ENCODE results near the gene TTLL13. TPM values are rescaled to one million over a fixed set of nuclear protein-coding genes. Genes with fewer than 3 reads are reported as not detected.
A peak's percentile ranks its signal among the peaks of the same experiment; 100 is the strongest.

The TTLL13 gene
- total and polyA plus RNA-seq, 10 donors = 0.03 to 1.8 (median 0.17) TPM; not detected in 3

DNA sequence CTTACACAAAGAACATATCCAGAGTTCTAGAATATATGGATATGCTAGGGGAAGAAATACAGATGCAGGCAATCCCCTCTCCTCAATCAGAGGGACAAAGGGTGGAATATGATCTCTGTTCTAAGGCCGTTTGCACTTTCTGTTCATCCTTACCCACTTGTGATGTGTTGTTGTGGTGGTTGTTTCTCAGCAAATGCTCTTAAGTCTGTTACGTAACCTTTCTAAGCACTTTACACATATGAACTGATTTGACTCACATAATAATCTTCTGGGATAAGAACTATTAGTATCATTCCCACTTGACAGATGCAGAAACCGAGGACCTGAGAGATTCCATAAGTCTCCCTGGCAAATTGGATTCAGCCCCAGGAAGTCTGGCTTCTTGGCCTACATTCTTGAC, 56.6 kb downstream of the TTLL13 start:
- H3K9me3 ChIP-seq = no peaks in the 10 kb centered on the region
- peaks cover 0 to 39% (median 24%) of the 10 kb centered on the region in 6 donors for H3K4me1 ChIP-seq
- H3K27ac ChIP-seq = peak overlapping the region in 7 of 8 donors; percentile 37 to 60 (median 53)
- DNase-seq = no peak
- intact Hi-C loops (cut with DNase I; ENCODE audit: low total_unique reads) = no loop called here
- WGBS, 5 donors = 61 to 72% (median 64%) methylated on average over 3 of the region's 3 CpGs
- TF ChIP-seq POLR2A (IDR thresholded peaks at IDR 0.05) (no peak), POLR2AphosphoS5 (IDR thresholded peaks at IDR 0.05) (no peak)
- TF ChIP-seq, protein P1, sequence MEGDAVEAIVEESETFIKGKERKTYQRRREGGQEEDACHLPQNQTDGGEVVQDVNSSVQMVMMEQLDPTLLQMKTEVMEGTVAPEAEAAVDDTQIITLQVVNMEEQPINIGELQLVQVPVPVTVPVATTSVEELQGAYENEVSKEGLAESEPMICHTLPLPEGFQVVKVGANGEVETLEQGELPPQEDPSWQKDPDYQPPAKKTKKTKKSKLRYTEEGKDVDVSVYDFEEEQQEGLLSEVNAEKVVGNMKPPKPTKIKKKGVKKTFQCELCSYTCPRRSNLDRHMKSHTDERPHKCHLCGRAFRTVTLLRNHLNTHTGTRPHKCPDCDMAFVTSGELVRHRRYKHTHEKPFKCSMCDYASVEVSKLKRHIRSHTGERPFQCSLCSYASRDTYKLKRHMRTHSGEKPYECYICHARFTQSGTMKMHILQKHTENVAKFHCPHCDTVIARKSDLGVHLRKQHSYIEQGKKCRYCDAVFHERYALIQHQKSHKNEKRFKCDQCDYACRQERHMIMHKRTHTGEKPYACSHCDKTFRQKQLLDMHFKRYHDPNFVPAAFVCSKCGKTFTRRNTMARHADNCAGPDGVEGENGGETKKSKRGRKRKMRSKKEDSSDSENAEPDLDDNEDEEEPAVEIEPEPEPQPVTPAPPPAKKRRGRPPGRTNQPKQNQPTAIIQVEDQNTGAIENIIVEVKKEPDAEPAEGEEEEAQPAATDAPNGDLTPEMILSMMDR (IDR thresholded peaks at IDR 0.05 in 8 of 11, conservative IDR thresholded peaks at IDR 0.05 in 3 of 11) = no peak
- no peak overlapping the region for H3K4me3 ChIP-seq
- no peaks in the 10 kb centered on the region for H3K36me3 ChIP-seq
- H3K27me3 ChIP-seq (replicated peaks in 1 of 7) = no peaks in the 10 kb centered on the region

DNA sequence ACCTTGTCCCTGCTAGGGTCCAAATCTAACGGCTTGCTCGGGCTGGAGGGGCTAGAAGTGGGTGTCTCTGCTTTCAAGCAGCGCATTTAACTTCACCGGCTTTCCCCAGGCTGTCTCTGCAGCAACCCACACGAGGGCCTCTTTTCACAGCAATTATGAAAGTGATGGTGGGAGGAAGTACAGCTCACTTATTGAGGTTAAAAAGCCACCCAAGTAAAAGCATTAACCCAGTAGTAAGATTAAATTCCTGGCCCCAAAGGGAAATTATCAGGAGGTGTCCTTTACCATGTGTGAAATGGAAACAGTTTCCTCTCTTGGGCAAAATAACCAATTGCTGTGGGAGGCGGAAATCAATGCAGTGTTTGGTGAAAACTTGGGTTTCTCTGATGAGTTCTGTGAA, 57.2 kb downstream of the TTLL13 start:
- intact Hi-C loops (cut with DNase I; ENCODE audit: low total_unique reads) = no loop called here
- H3K4me3 ChIP-seq = no peak overlapping the region
- H3K27me3 ChIP-seq (replicated peaks in 1 of 7) = no peaks in the 10 kb centered on the region
- H3K27ac ChIP-seq = peak overlapping the region in 7 of 8 donors; percentile 37 to 60 (median 53)
- DNase-seq = no peak
- peaks cover 0 to 33% (median 19%) of the 10 kb centered on the region in 6 donors for H3K4me1 ChIP-seq
- WGBS, 5 donors = 16 to 20% (median 18%) methylated on average over 6 of the region's 6 CpGs
- H3K36me3 ChIP-seq = no peaks in the 10 kb centered on the region
- H3K9me3 ChIP-seq = no peaks in the 10 kb centered on the region
- TF ChIP-seq, protein P1 (IDR thresholded peaks at IDR 0.05 in 8 of 11, conservative IDR thresholded peaks at IDR 0.05 in 3 of 11) = no peak

DNA sequence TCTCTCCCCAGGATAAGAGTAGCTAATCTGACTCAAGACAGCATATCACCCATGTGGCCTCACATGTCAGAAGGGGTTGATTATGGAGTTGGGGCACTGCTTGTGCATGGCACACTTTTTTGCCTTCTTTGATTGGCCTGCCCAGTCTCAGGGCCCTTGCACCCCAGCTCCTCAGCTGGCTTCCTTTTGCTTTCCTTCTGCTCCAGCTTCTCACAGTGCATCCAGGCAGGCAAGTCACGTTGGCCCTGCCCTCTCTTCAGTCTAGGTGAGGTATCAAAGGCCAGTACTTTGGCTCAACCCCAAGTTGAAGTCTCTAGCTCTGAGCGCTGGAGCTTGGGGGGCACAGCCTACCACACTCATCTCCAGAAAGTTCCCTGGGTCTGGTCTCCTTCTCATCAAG, 58.3 kb downstream of the TTLL13 start:
- H3K4me3 ChIP-seq = no peak overlapping the region
- H3K4me1 ChIP-seq = peaks cover 0 to 27% (median 17%) of the 10 kb centered on the region in 6 donors
- H3K9me3 ChIP-seq = no peaks in the 10 kb centered on the region
- TF ChIP-seq, protein P1 (IDR thresholded peaks at IDR 0.05 in 8 of 11, conservative IDR thresholded peaks at IDR 0.05 in 3 of 11) = no peak
- no peak for TF ChIP-seq POLR2A (IDR thresholded peaks at IDR 0.05)
- WGBS, 5 donors = 86 to 94% (median 89%) methylated on average over 2 of the region's 2 CpGs
- H3K36me3 ChIP-seq = no peaks in the 10 kb centered on the region
- DNase-seq = no peak
- intact Hi-C loops (cut with DNase I; ENCODE audit: low total_unique reads) = no loop called here
- H3K27me3 ChIP-seq (replicated peaks in 1 of 7) = no peaks in the 10 kb centered on the region
- H3K27ac ChIP-seq = no peak overlapping the region

DNA sequence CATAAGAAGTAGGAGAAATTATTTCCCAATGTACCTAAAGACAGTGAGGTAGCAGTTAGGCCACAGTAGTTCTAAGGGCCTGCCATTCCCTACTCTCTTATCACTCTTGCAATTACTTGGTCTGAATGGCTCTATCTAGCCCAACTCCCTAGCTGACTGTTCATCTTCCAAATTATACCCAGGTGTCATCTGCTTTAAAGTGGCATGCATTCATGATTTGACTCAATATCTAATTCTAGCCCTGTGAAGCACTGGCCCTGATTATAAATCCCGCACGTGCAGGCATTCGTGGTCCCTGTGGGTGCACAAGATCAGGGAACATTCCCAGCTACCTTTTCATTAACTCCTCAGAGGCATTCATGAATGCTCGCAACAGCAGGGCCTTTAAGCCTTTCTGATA, 59.7 kb downstream of the TTLL13 start:
- WGBS, 5 donors = 90 to 98% (median 94%) methylated on average over 3 to 4 of the region's 4 CpGs

More for the DNA sequence above, 59.7 kb downstream of the TTLL13 start:
- H3K27me3 ChIP-seq (replicated peaks in 1 of 7) = no peaks in the 10 kb centered on the region
- intact Hi-C loops (cut with DNase I; ENCODE audit: low total_unique reads) = no loop called here
- no peaks in the 10 kb centered on the region for H3K9me3 ChIP-seq
- TF ChIP-seq, protein P1 (IDR thresholded peaks at IDR 0.05 in 8 of 11, conservative IDR thresholded peaks at IDR 0.05 in 3 of 11) = no peak
- no peak for TF ChIP-seq POLR2A (IDR thresholded peaks at IDR 0.05)
- TF ChIP-seq POLR2AphosphoS5 (IDR thresholded peaks at IDR 0.05) = no peak
- no peak overlapping the region for H3K4me3 ChIP-seq
- H3K27ac ChIP-seq = no peak overlapping the region
- H3K4me1 ChIP-seq = peaks cover 0 to 27% (median 17%) of the 10 kb centered on the region in 6 donors
- no peak for DNase-seq
- no peaks in the 10 kb centered on the region for H3K36me3 ChIP-seq

Small RNA genes lying within 50 kb of the gene (small RNA-seq; reads per million reads assigned to genes)
- gene AC091167.3 = 0 reads per million in 4 donors
- 0 reads per million in 4 donors for gene RN7SL736P

Other genes starting within 250 kb of the TTLL13 start
- 10 to 100 TPM; 25.5 to 66.4 (median 36.7) TPM for gene ZNF710, start 248.2 kb upstream of the TTLL13 start, total RNA-seq
- gene ZNF710, start 248.2 kb upstream of the TTLL13 start, polyA plus RNA-seq = 10 to 100 TPM; 12.5 to 24.8 (median 19.5) TPM
- gene IDH2, start 147.1 kb upstream of the TTLL13 start, total RNA-seq = 10 to 100 TPM; 42.8 to 70.9 (median 52.5) TPM
- gene IDH2, start 147.1 kb upstream of the TTLL13 start, polyA plus RNA-seq = 10 to 100 TPM; 36.4 to 57.8 (median 53.5) TPM
- 10 to 100 TPM; 57.7 to 90.0 (median 77.0) TPM for gene SEMA4B, start 48.2 kb upstream of the TTLL13 start, total RNA-seq
- gene SEMA4B, start 48.2 kb upstream of the TTLL13 start, polyA plus RNA-seq = 10 to 100 TPM; 16.4 to 25.0 (median 16.7) TPM
- gene CIB1, start 15.6 kb upstream of the TTLL13 start, total RNA-seq = 10 to 100 TPM; 31.7 to 83.2 (median 77.3) TPM
- gene CIB1, start 15.6 kb upstream of the TTLL13 start, polyA plus RNA-seq = 100 to 1,000 TPM; 166 to 247 (median 212) TPM
- 10 to 100 TPM in 3 of 7 donors, 1 to 10 TPM in 4; 7.3 to 13.4 (median 9.9) TPM for gene GDPGP1, start 15.3 kb upstream of the TTLL13 start, total RNA-seq
- gene GDPGP1, start 15.3 kb upstream of the TTLL13 start, polyA plus RNA-seq = 1 to 10 TPM; 1.9 to 4.3 (median 3.2) TPM
- gene NGRN, start 16.1 kb downstream of the TTLL13 start, total RNA-seq = 10 to 100 TPM; 45.3 to 52.6 (median 46.8) TPM
- gene NGRN, start 16.1 kb downstream of the TTLL13 start, polyA plus RNA-seq = 10 to 100 TPM; 27.2 to 53.2 (median 38.0) TPM
- 1 to 10 TPM in 6 of 7 donors, under 1 TPM in 1; 0.77 to 4.2 (median 1.8) TPM for gene ZNF774, start 102.7 kb downstream of the TTLL13 start, total RNA-seq
- gene ZNF774, start 102.7 kb downstream of the TTLL13 start, polyA plus RNA-seq = under 1 TPM; 0.17 to 0.29 (median 0.20) TPM
- 100 to 1,000 TPM; 190 to 282 (median 261) TPM for gene IQGAP1, start 138.7 kb downstream of the TTLL13 start, total RNA-seq
- gene IQGAP1, start 138.7 kb downstream of the TTLL13 start, polyA plus RNA-seq = 10 to 100 TPM; 48.1 to 72.0 (median 51.6) TPM

Data from spleen (tissue), 11 donors.